Measurements from ENCODE around the gene CNTNAP2. TPM values are rescaled to one million over a fixed set of nuclear protein-coding genes. Genes with fewer than 3 reads are reported as not detected.

Gene CNTNAP2
- total RNA-seq, 1 donor from 2014 or later: 5.4 TPM

GRCh38 chr7:148256433-148256832 is 2139.8 kb downstream of the CNTNAP2 start:
- H3K36me3 Mint-ChIP-seq (ENCODE audit: low read depth, unreplicated experiment): peaks cover 3% of the 10 kb centered on the region
- H3K9me3 Mint-ChIP-seq (ENCODE audit: unreplicated experiment): peaks cover 14% of the 10 kb centered on the region
- no peak for DNase-seq (ENCODE audit: low spot score)
- no peak for TF ChIP-seq CTCF (IDR thresholded peaks at IDR 0.05; ENCODE audit: unreplicated experiment)
- no peaks in the 10 kb centered on the region for H3K27me3 Mint-ChIP-seq (ENCODE audit: unreplicated experiment)
- no peaks in the 10 kb centered on the region for H3K4me1 Mint-ChIP-seq (ENCODE audit: unreplicated experiment)
- no peak overlapping the region for H3K27ac Mint-ChIP-seq (ENCODE audit: unreplicated experiment)
- no peak overlapping the region for H3K4me3 Mint-ChIP-seq (ENCODE audit: unreplicated experiment)

DNA sequence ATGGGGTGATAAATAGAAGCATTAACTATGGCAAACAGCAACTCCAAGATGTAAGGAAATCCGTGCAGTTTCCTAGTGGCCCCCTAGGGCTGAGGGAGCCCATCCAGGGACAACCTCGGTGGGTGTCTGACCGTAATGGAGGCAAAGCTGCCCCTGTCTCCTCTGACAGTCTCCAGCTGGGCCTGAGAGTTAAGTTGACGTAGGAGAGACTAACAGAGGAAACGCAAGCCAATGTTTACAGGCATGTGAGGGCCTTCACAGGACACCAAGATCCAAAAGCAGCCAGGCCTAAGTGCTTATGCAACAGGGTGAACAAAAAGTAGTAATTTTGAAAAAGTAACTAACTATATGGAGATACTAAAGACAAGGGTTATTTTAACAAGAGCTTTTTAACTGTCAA is 2144.0 kb downstream of the CNTNAP2 start:
- DNase-seq (ENCODE audit: low spot score): no peak
- Mint-ChIP-seq H3K4me1 (ENCODE audit: unreplicated experiment) (peaks cover 6% of the 10 kb centered on the region), H3K27ac (ENCODE audit: unreplicated experiment) (no peak overlapping the region), H3K9me3 (ENCODE audit: unreplicated experiment) (no peaks in the 10 kb centered on the region), H3K27me3 (ENCODE audit: unreplicated experiment) (peaks cover 3% of the 10 kb centered on the region), H3K36me3 (ENCODE audit: low read depth, unreplicated experiment) (no peaks in the 10 kb centered on the region), H3K4me3 (ENCODE audit: unreplicated experiment) (no peak overlapping the region)
- TF ChIP-seq CTCF (IDR thresholded peaks at IDR 0.05; ENCODE audit: unreplicated experiment): no peak

GRCh38 chr7:148261523-148261922 is 2144.9 kb downstream of the CNTNAP2 start:
- Mint-ChIP-seq H3K36me3 (ENCODE audit: low read depth, unreplicated experiment) (no peaks in the 10 kb centered on the region), H3K4me3 (ENCODE audit: unreplicated experiment) (no peak overlapping the region), H3K27me3 (ENCODE audit: unreplicated experiment) (peaks cover 3% of the 10 kb centered on the region), H3K9me3 (ENCODE audit: unreplicated experiment) (no peaks in the 10 kb centered on the region), H3K4me1 (ENCODE audit: unreplicated experiment) (peaks cover 6% of the 10 kb centered on the region), H3K27ac (ENCODE audit: unreplicated experiment) (no peak overlapping the region)
- no peak for DNase-seq (ENCODE audit: low spot score)
- TF ChIP-seq CTCF (IDR thresholded peaks at IDR 0.05; ENCODE audit: unreplicated experiment): no peak

DNA sequence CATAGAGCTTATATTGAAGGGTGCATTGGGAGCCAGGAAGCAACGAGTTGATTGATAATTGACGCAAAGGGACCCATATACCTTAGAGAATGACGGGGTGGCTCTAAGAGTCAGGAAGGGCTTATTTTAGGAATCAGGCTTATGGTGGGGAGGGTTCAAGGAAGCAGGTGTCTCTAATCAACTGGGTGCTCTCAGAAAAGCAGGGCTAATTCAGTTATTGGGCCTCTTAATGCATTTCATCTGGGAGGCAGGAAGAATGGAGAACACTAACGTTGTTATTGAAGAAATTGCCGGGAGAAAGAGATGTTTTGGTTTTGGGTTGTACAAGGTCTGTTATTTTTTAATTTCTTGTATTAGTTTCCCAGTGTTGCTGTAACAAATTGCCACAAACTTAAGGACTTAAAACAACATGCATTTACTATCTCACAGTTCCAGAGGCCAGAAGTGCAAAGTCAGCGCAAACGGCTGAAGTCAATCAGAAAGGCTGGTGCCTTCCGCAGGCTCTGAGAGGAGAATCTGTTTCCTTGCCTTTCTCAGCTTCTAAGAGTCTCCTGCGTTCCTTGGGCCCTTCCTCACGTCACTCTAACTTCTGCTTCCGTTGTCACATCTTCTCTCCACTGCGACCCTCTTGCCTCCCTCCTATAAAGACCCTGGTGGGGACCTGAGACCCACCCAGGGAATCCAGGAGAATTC is 2145.5 kb downstream of the CNTNAP2 start:
- Mint-ChIP-seq H3K4me3 (ENCODE audit: unreplicated experiment) (no peak overlapping the region), H3K4me1 (ENCODE audit: unreplicated experiment) (peaks cover 6% of the 10 kb centered on the region), H3K27me3 (ENCODE audit: unreplicated experiment) (peaks cover 3% of the 10 kb centered on the region), H3K9me3 (ENCODE audit: unreplicated experiment) (no peaks in the 10 kb centered on the region), H3K27ac (ENCODE audit: unreplicated experiment) (no peak overlapping the region), H3K36me3 (ENCODE audit: low read depth, unreplicated experiment) (no peaks in the 10 kb centered on the region)
- TF ChIP-seq CTCF (IDR thresholded peaks at IDR 0.05; ENCODE audit: unreplicated experiment): no peak
- DNase-seq (ENCODE audit: low spot score): no peak

DNA sequence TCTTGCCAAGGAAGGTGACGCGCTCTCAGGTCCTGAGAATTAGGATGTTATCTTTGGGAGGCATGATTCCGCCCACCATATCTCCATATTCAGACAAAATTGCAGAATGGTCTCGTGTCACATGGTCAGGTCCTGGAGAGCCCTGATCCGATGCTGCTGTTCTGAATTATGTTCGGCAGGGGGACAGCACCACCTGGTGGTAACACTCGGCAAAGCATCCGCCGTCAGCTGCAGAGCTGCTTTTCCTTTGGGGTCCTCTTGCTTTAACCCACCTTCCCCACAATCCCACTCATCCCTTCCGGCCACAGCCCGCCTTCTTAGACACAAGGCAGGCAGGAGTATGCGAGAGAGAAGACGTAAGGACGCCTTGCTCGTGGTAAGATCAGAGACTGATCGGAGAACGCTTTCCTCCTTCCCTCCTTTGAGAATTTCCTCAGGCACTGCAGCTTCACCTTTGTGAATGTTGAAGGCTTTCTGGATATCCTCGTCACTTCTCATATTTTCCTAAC is 2146.2 kb downstream of the CNTNAP2 start:
- H3K9me3 Mint-ChIP-seq (ENCODE audit: unreplicated experiment): no peaks in the 10 kb centered on the region
- H3K4me3 Mint-ChIP-seq (ENCODE audit: unreplicated experiment): peak overlapping the region; percentile 75
- H3K36me3 Mint-ChIP-seq (ENCODE audit: low read depth, unreplicated experiment): no peaks in the 10 kb centered on the region

More for the DNA sequence above, 2146.2 kb downstream of the CNTNAP2 start:
- peaks cover 3% of the 10 kb centered on the region for H3K27me3 Mint-ChIP-seq (ENCODE audit: unreplicated experiment)
- no peak overlapping the region for H3K27ac Mint-ChIP-seq (ENCODE audit: unreplicated experiment)
- peak; percentile 97 for TF ChIP-seq CTCF (IDR thresholded peaks at IDR 0.05; ENCODE audit: unreplicated experiment)
- DNase-seq (ENCODE audit: low spot score): peak; percentile 83
- H3K4me1 Mint-ChIP-seq (ENCODE audit: unreplicated experiment): peaks cover 6% of the 10 kb centered on the region
